Liver (tissue), 9 donors: ENCODE data around the gene GCNT1. TPM values are rescaled to one million over a fixed set of nuclear protein-coding genes. Genes with fewer than 3 reads are reported as not detected.

Source experiments
- DNase-seq: peaks from one replicate; pipeline ENCODE4 v3.0.0-alpha.2; 2017; ENCODE audit warnings: low spot score
- H3K27ac ChIP-seq, 2 donors: one replicate each; pipeline ENCODE4 v1.7.0; 2013; ENCODE audit warnings: inconsistent platforms in 2 of 2, low read length in 2 of 2, control low read depth in 1 of 2, low read depth in 1 of 2, mild to moderate bottlenecking in 1 of 2
- H3K27me3 ChIP-seq, 4 donors: one replicate each; pipeline versions ENCODE4 v1.6.1 to v1.7.0; 2013; ENCODE audit warnings: low read length in 3 of 4, inconsistent platforms in 1 of 4, mild to moderate bottlenecking in 1 of 4, moderate library complexity in 1 of 4; ENCODE audit not compliant: control insufficient read depth in 4 of 4, insufficient read depth in 4 of 4
- H3K36me3 ChIP-seq, 4 donors: one replicate each; pipeline versions ENCODE4 v1.6.1 to v1.7.0; 2013; ENCODE audit warnings: low read length in 3 of 4, mild to moderate bottlenecking in 3 of 4, low read depth in 1 of 4, moderate library complexity in 1 of 4; ENCODE audit not compliant: control insufficient read depth in 4 of 4, insufficient read depth in 3 of 4
- H3K4me1 ChIP-seq, 4 donors: one replicate each; pipeline versions ENCODE4 v1.6.1 to v1.7.0; 2013; ENCODE audit warnings: low read length in 3 of 4, mild to moderate bottlenecking in 3 of 4, moderate library complexity in 1 of 4; ENCODE audit not compliant: control insufficient read depth in 4 of 4, insufficient read depth in 4 of 4
- H3K4me3 ChIP-seq, 3 donors: one replicate each; pipeline versions ENCODE4 v1.6.1 to v1.7.0; 2013; ENCODE audit warnings: low read length in 3 of 3, control low read depth in 1 of 3, low read depth in 1 of 3, mild to moderate bottlenecking in 1 of 3
- H3K9ac ChIP-seq, 2 donors: one replicate each; pipeline ENCODE4 v1.7.0; 2013; ENCODE audit warnings: low read length in 2 of 2, mild to moderate bottlenecking in 2 of 2, moderate library complexity in 2 of 2, control low read depth in 1 of 2, low read depth in 1 of 2
- H3K9me3 ChIP-seq, 4 donors: one replicate each; pipeline versions ENCODE4 v1.6.1 to v1.7.0; 2013; ENCODE audit warnings: low read length in 3 of 4; ENCODE audit not compliant: control insufficient read depth in 4 of 4
- ATF3 ChIP-seq: IDR thresholded peaks from 2 replicates; pipeline ENCODE4 v1.6.1; 2016; ENCODE audit warnings: antibody characterized with exemption
- EGR1 ChIP-seq, 2 donors: IDR thresholded peaks; 2 replicates each; pipeline ENCODE4 v1.6.1; 2016 to 2018; ENCODE audit warnings: antibody characterized with exemption in 2 of 2, low read depth in 2 of 2
- FOXA1 ChIP-seq: IDR thresholded peaks from 2 replicates; pipeline ENCODE4 v1.6.1; 2016; ENCODE audit warnings: antibody characterized with exemption
- FOXA2 ChIP-seq: IDR thresholded peaks from 2 replicates; pipeline ENCODE4 v1.6.1; 2016; ENCODE audit warnings: antibody characterized with exemption
- HNF4A ChIP-seq, 2 donors: conservative IDR thresholded peaks; 2 replicates each; pipeline ENCODE4 v1.6.1; 2016; ENCODE audit warnings: antibody characterized with exemption in 2 of 2, mild to moderate bottlenecking in 2 of 2
- HNF4G ChIP-seq: IDR thresholded peaks from 2 replicates; pipeline ENCODE4 v1.6.1; 2016; ENCODE audit warnings: antibody characterized with exemption
- JUND ChIP-seq, 2 donors: IDR thresholded peaks; 2 replicates each; pipeline ENCODE4 v1.6.1; 2016; ENCODE audit warnings: antibody characterized with exemption in 2 of 2
- RAD21 ChIP-seq, 2 donors: IDR thresholded peaks; 2 replicates each; pipeline ENCODE4 v1.6.1; 2016; ENCODE audit warnings: antibody characterized with exemption in 2 of 2, mild to moderate bottlenecking in 2 of 2
- REST ChIP-seq: IDR thresholded peaks from 2 replicates; pipeline ENCODE4 v1.6.1; 2016; ENCODE audit warnings: antibody characterized with exemption, mild to moderate bottlenecking
- RXRA ChIP-seq, 2 donors: IDR thresholded peaks; 2 replicates each; pipeline ENCODE4 v1.6.1; 2017 to 2018; ENCODE audit warnings: antibody characterized with exemption in 2 of 2, mild to moderate bottlenecking in 1 of 2
- SP1 ChIP-seq: IDR thresholded peaks from 2 replicates; pipeline ENCODE4 v1.6.1; 2018; ENCODE audit warnings: antibody characterized with exemption, mild to moderate bottlenecking
- TAF1 ChIP-seq: conservative IDR thresholded peaks from 2 replicates; pipeline ENCODE4 v1.6.1; 2016; ENCODE audit warnings: antibody characterized with exemption, mild to moderate bottlenecking
- YY1 ChIP-seq: IDR thresholded peaks from 2 replicates; pipeline ENCODE4 v1.6.1; 2016; ENCODE audit warnings: antibody characterized with exemption, mild to moderate bottlenecking
- WGBS: extraction: QIAGEN DNeasy Blood & Tissue Kit; methylation state at CpG from one replicate; pipeline ENCODE4 v1.1.7; 2013; 5-methylcytosine and 5-hydroxymethylcytosine counted together
- polyA plus RNA-seq, 2 donors: library from polyadenylated mRNA; stranded (reverse) in 1 of 2; unstranded in 1 of 2; fragments of 200-250 nt in 1 of 2; fragments of >200 nt in 1 of 2; fragmentation: Nextera tagmentation in 1 of 2; extraction: Ambion mirVana in 1 of 2; gene quantifications; one replicate each; pipeline versions ENCODE4 v1.2.1 to v1.2.3, GENCODE V29; 2013 to 2015
- total RNA-seq, 2 donors: library from RNA; depleted of rRNA; stranded (reverse); fragments of >200 nt; gene quantifications; one replicate each; pipeline ENCODE4 v1.2.3, GENCODE V29; 2014
- TF ChIP-seq, protein P1 (sequence below): IDR thresholded peaks from 2 replicates; pipeline ENCODE4 v1.6.1; 2016; ENCODE audit warnings: antibody characterized with exemption
- TF ChIP-seq, protein P2 (sequence below): IDR thresholded peaks from 2 replicates; pipeline ENCODE4 v1.6.1; 2016; ENCODE audit warnings: antibody characterized with exemption
- donor health status: healthy.
- donor health status: healthy.
- donor health status: healthy.
- donor health status: healthy.
- donor health status: healthy.

The GCNT1 gene
- total and polyA plus RNA-seq, 4 donors, result 0.82 to 4.3 (median 2.6) TPM

GRCh38 chr9:76459694-76460635 lies 983 bp downstream of the GCNT1 start:
- no peaks in the 10 kb centered on the region for H3K27me3 ChIP-seq
- H3K9me3 ChIP-seq, result no peaks in the 10 kb centered on the region
- peak overlapping the region in 1 of 2 donors; percentile 37 for H3K27ac ChIP-seq
- peaks cover 4 to 13% (median 13%) of the 10 kb centered on the region in 4 donors for H3K4me1 ChIP-seq
- H3K9ac ChIP-seq, result peak overlapping the region; percentile 3 to 47
- TF ChIP-seq REST (no peak), YY1 (no peak), RXRA (IDR thresholded peaks at IDR 0.05) (no peak), FOXA1 (no peak), SP1 (no peak), HNF4G (no peak), ATF3 (no peak), TAF1 (no peak), FOXA2 (no peak), JUND (IDR thresholded peaks at IDR 0.05) (no peak), HNF4A (conservative IDR thresholded peaks at IDR 0.05) (no peak), EGR1 (IDR thresholded peaks at IDR 0.05; ENCODE audit: low read depth in 2 of 2) (no peak), RAD21 (IDR thresholded peaks at IDR 0.05) (no peak)
- TF ChIP-seq, protein P1, sequence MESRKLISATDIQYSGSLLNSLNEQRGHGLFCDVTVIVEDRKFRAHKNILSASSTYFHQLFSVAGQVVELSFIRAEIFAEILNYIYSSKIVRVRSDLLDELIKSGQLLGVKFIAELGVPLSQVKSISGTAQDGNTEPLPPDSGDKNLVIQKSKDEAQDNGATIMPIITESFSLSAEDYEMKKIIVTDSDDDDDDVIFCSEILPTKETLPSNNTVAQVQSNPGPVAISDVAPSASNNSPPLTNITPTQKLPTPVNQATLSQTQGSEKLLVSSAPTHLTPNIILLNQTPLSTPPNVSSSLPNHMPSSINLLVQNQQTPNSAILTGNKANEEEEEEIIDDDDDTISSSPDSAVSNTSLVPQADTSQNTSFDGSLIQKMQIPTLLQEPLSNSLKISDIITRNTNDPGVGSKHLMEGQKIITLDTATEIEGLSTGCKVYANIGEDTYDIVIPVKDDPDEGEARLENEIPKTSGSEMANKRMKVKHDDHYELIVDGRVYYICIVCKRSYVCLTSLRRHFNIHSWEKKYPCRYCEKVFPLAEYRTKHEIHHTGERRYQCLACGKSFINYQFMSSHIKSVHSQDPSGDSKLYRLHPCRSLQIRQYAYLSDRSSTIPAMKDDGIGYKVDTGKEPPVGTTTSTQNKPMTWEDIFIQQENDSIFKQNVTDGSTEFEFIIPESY, result no peak
- TF ChIP-seq, protein P2, sequence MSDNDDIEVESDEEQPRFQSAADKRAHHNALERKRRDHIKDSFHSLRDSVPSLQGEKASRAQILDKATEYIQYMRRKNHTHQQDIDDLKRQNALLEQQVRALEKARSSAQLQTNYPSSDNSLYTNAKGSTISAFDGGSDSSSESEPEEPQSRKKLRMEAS, result no peak
- WGBS, result 11% methylated on average over 32 of the region's 32 CpGs
- no peaks in the 10 kb centered on the region for H3K36me3 ChIP-seq
- peak overlapping the region; percentile 53 to 74 (median 69) for H3K4me3 ChIP-seq
- peak; percentile 37 for DNase-seq

- Histone ChIP-seq H3K9me3 (no peaks in the 10 kb centered on the region), H3K36me3 (no peaks in the 10 kb centered on the region), H3K9ac (no peak overlapping the region), H3K4me1 (peaks cover 4 to 13% (median 13%) of the 10 kb centered on the region in 4 donors), H3K27me3 (no peaks in the 10 kb centered on the region), H3K27ac (no peak overlapping the region), H3K4me3 (no peak overlapping the region)
- 68% methylated on average over 1 of the region's 1 CpG for WGBS
- no peak for TF ChIP-seq HNF4A (conservative IDR thresholded peaks at IDR 0.05)
- DNase-seq, result no peak
Measured at GRCh38 chr9:76462126-76462525, 3.1 kb downstream of the GCNT1 start.
